ENCODE results near the gene CABP2.
"Not testable (repeated sequence)": the region's sequence is repeated elsewhere in the genome, so short reads cannot be mapped to it uniquely, and the experiment has no call there.

Gene CABP2

DNA sequence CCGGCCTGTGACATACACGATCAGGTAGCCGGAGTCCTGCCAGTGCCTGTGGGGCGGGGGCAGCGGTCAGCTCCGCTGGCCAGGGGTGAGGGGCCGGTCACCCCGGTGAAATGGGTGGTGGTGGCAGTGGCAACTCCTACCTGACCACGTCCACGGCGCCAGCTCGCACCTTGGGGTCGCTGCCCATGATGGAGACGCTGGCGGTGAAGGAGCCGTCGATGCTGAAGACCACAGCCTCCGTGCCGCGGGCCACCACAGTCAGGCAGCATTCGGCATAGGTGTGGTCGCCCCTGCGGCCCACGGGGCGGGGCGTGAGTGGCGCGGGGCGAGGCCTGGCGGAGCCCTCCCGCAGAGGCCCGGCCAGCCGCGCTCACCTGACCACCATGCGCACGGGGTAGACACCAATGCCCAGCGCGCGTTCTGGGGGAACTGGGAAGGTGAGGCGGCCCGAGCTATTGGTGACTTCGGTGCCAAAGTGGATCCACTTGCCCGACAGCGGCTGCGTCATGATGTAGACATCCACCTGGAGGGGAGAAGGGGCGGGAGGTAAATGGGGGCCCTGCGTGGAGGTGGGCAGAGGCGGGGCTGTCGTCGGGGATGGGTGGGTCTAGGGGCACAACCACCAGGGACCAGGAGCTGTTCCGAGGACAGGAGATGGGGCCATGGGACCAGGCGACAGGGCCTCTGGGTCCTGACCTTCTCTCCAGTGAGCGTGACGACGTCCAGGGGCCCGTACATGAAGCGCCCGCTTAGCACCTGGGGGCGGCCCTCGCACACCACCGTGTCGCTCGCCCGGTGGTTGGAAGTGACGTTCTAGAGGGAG, 29.5 kb downstream of the CABP2 start:
- DNase-seq, result no peak

DNA sequence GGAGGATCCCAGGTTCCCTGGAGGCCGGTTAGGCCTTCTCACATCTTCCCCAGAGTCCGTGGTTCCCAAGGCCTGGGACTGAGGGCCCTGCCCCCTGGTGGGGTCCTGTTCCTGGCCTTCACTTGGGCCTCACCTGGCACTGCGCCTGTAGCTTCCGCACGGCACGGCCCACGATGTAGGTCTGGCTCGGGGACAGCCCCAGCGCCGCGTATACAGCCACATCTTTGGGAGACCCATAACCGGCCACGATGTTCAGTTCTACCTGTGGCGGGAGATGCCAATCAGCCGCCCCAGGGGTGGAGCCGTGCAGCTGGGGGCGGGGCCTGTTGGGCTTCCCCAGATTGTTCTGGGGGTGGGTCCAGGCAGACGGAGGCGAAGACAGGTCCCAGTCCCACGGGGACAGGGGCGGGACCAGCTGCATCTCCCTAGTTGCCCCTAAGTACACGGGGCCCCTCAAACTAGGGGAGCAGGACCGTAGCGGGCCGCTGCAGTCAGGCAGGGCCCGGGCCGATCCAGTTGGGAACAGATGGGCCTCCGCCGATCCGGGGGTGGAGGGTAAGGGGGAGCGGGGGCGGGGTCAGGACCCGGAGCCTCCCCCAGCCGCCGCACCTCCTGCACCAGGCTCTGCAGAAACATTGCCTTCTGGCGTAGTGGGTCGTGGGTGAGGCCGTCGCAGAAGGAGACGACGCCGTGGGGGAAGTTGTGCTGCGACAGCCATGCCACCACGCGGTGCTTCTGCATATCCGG, 30.3 kb downstream of the CABP2 start:
- no peak for DNase-seq

DNA sequence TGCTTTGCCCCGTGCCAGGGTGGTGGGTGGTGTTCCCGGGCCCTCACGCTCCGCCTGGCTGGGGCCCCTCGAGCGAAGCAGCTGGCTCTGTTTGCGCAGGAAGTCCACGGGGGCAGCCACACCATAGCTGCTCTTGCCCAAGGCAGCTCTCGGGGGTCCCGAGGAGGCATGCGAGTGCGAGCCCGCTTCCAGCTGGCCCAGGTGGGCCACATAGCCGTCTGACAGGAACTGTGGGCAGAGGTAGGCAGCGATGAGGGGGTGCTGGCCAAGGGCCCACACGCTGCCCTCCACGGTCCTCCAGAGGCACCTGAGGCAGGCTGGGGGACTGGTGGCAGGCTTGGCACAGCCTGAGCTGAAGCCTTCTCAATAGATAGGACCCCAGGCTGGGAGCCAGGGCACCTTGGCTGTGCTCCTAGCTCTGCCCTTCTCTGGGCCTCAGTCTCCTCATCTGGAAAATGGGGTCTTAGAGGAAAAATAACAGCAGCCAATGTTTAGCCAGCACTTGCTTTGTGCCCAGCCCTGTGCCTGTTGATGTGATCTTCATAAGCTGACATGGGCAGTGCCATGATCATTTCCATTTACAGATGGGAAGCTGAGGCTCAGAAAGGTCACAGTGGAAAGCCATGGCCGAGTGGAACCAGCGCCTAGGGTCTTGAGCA, 31.0 kb downstream of the CABP2 start:
- no peak for DNase-seq

DNA sequence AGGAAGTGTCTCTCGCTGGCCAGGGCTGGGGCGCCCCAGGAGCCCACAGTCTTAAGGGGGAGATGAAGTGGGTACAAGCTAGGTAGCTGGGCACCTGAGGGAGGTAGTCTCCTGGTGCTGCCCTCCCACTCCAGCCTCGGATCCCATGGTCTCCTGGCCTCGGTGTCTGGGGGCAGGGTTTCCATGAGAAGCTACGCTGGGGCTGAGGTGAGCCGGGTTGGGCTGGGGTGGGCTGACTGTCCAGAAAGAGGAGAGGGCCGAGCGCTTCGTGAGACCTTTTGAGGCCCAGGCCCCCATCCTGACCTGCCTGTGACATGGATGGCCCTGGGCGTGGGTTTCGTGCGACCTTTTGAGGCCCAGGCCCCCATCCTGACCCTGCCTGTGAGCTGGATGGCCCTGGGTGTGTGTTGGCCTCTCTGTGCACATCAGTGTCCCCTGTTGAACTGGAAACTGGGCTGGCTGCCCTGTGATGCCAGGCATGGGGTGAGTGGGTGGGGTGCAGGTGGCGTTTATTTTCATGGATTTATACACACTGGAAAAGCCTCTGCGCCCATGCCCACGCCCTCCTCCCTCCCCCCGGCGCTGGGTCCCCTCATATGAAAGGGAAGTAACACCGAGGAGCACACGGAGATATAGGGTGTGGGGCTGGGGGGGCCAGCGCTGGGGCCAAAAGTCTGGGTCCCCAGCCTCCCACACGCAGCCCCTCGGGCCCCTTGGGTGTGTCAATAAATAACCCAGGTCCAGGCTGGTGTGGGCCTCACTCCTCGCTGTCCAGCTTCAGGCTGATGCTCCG, 31.8 kb downstream of the CABP2 start:
- no peak for DNase-seq

DNA sequence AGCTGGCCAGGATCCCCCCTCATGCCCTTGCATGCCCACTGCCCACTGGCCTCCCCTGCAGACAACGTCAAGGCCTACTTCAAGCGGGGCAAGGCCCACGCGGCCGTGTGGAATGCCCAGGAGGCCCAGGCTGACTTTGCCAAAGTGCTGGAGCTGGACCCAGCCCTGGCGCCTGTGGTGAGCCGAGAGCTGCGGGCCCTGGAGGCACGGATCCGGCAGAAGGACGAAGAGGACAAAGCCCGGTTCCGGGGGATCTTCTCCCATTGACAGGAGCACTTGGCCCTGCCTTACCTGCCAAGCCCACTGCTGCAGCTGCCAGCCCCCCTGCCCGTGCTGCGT, 32.5 kb downstream of the CABP2 start:
- no peak for DNase-seq

DNA sequence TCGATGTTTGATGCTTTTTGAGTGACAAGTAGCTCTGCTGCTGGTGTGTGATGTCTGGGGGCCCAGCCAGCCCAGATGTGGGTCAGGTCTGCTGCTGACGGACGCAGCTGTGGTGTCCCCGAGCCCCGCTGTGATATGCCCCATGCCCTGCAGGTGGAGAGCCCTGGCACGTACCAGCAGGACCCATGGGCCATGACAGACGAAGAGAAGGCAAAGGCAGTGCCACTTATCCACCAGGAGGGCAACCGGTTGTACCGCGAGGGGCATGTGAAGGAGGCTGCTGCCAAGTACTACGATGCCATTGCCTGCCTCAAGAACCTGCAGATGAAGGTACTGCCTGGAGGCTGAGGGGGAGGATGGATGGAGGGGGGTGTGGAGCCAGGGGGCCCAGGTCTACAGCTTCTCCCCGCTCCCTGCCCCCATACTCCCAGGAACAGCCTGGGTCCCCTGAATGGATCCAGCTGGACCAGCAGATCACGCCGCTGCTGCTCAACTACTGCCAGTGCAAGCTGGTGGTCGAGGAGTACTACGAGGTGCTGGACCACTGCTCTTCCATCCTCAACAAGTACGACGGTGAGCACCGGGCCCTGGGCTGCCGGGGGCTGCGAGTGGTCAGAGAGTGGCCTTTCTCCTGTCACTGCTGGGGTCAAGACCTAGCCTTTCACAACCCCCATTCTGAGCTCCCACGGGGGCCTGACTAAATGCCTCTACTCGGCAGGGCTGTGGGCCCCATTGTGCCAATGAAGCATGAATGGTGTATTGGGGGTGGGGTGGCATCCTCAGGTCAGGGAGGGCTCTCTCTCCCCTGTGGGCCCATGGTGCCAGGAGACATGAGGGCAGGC, 33.1 kb downstream of the CABP2 start:
- no peak for DNase-seq

DNA sequence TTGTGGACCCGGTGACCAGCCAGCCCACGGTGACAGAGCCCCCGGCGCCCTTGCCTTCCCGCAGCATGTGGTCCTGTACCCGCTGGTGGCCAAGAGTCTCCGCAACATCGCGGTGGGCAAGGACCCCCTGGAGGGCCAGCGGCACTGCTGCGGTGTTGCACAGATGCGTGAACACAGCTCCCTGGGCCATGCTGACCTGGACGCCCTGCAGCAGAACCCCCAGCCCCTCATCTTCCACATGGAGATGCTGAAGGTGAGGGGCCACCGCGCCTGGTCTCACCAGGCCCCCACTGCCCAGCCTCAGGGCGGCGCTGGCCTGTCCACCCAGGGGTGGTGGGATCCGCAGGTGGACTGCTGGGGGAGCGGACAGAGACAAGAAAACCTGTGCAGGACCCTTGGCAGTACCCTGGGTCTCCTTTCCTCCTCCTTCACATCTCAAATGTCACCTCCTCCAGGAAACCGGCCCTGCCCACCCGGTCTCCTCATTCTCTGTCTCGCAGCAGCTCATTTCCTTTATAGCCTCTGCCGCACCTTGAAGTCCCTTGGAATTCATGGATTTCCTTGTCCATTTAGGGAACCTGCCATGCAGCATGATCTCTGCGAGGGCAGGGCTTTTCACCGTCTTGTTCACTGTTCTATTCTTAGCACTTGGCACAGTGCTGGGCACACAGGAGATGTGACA, 33.9 kb downstream of the CABP2 start:
- no peak for DNase-seq

DNA sequence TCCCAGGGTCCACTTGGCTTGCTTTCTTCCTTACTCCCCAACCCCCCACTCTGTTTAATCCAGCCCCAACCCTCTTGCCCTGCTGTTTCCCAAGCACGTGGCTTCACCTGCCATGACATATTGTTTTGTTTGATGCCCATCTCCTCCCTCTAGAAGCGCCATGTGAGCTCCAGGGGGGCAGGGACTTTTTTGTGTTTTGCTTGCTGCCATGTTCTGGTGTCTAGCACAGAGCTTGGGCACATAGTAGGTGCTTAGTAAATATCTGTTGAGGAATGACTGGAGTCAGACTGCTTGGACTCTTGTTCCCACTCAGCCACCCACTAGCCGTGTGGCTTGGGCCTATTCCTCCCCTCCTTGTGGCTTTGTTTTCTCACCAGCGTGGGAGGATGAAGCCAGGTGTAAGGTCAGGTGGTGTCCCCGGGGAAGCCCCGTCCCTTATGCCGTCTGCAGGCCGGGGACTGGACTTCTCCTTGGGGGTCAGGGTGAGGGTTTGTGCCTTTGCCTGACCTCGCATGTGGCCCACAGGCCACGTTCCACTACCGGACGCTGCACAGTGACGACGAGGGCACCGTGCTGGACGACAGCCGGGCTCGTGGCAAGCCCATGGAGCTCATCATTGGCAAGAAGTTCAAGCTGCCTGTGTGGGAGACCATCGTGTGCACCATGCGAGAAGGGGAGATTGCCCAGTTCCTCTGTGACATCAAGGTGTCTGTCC, 36.6 kb downstream of the CABP2 start:
- DNase-seq, result no peak

DNA sequence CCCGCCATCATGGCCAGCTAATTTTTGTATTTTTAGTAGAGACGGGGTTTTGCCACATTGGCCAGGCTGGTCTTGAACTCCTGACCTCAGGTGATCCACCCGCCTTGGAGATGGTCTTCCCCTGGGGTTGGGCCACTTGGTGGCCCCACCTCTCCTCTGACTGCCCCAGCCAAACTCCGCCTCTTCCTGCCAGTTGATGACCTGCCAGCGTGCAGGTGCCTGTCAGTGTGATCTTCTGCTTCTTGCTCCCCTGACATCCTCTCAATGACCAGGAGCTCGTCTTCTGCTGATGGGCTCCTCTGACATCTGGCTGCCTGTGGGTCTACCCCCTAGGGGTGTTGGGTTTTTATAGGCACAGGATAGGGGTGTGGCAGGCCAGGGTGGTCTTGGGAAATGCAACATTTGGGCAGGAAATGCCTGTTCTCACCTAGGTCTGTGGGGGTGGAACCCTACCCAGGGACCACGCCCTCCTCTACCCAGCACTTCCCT, 37.3 kb downstream of the CABP2 start:
- DNase-seq, result not testable (repeated sequence)

DNA sequence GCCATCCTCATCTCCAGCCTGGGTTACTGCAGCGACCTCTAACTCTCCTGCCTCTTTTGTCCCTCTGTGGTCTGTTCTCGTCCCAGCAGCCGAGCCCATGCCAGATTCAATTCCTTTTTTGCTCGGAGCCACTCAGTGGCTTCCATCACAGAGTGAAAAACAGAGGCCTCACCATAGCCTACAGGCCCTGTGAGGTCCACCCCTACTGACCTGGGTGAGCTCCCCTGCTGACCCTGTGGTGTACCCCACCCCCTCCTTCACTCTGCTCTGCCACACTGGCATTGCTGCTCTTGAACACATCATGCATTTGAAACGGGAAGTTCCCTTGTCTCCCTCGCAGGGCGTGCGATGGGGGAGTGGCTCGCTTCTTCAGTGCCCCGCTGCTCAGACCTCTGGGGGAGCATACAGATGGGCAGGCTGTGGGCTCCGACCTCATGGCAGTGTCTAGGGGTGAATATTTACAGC, 38.4 kb downstream of the CABP2 start:
- no peak for DNase-seq

DNA sequence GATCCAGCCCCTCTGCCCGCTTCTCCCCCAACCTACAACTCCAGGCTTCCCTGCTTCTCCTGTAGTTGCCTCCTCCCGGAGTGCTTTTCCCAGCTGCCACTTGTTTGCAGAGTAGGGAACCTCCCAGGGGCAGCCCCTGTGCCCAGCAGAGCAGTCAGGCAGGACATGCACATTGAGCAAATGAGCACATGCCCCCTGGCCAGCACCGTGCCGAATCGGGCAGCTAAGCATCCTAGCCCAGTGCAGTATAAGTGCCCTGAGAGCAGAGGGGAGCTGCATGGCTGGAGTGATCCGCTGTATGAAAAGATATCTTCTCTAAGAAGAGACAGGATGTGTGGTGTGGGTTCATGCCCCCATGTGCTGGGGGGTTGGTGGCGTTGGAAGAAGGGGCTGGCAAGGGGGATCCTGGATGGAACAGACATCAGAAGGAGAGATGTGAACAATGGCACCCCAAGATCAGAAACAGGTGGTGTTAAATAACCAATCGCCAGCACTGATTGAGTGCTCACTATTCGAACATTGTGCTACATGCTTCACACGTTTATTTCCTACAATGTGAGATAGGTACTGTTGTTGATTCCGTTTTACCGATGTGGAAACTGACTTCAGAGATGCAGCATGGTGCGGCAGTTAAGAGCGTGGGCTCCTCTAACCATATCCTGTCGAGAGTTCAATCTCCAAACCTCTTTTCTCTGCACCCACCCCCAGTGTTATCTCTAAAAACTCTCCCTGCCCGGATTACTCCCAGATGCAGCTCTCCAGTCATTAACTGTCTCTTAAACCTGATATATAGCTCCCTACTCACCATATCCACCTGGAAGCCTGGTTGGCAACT, 39.2 kb downstream of the CABP2 start:
- DNase-seq, result no peak

DNA sequence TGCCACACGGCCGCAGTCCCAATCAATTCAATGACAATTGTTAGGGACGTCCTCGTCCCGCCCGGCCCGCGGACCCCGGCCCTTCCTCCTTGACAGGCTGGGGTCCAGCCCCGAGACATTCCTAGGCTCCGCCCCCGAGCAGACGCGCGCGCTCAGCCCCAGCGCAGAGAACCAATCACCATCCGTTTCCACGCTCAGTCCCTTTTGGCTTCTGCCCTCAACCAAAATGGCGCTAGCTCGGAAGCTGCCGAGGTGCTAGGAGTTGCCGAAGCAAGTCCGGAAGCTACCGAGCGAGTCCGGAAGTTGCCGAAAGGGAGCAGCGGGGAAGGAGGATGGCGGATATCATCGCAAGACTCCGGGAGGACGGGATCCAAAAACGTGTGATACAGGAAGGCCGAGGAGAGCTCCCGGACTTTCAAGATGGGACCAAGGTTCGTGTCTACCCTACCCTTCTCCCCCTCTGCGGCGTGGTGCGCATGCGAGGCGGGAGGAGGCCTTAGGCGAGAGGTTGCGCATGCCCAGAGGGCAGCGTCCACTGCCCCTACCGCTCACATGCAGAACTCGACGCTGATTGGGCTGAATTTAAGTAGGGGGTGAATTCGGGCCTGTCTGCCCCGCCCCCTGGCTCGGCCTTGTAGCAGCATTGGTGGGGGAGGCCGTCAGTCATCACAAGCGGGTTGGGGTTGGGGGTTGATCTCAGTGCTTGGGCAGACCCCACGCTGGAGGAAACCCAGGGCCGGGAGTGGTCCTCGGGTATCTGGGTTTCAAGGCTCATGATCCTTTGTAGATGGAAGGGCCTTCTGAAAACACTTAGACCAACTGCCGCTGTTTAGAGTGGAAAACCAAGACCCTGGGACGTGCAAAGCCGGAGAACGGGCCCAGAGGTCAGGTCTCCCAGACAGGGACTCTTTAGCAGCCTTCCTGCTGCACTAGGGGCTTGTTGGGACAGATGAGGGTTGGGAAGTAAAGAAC, 40.1 kb downstream of the CABP2 start, which contains the start of gene AIP:
Gene AIP (plus strand): TSS at position 200 of the 972 bp plus-strand sequence. CDS start 133 bp downstream, at position 333.
- peak; percentile 96 to 98 for DNase-seq

DNA sequence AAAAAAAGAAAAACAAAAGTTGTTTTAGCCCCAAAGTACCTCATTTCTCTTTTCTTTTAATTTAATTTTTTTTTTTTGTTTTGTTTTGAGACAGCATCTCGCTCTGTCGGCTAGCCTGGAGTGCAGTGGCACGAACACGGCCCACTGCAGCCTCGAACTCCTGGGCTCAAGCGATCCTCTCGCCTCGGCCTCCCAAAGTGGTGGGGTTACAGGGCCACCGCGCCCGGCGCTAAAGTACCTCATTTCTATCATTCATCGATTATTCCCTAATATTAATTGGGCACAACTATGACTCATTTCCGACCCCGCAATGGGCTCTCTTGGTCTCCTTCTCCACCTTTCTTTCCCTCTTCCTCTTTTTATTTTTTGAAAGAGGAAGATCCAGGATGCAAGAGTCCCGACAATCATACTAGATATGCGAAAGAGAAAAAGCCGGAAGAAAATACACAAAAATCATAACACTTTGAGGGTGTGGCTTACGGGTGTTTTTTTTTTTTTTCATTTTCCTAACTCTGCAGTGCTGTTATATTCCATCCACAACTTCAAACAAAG, 40.9 kb downstream of the CABP2 start:
- no peak for DNase-seq

DNA sequence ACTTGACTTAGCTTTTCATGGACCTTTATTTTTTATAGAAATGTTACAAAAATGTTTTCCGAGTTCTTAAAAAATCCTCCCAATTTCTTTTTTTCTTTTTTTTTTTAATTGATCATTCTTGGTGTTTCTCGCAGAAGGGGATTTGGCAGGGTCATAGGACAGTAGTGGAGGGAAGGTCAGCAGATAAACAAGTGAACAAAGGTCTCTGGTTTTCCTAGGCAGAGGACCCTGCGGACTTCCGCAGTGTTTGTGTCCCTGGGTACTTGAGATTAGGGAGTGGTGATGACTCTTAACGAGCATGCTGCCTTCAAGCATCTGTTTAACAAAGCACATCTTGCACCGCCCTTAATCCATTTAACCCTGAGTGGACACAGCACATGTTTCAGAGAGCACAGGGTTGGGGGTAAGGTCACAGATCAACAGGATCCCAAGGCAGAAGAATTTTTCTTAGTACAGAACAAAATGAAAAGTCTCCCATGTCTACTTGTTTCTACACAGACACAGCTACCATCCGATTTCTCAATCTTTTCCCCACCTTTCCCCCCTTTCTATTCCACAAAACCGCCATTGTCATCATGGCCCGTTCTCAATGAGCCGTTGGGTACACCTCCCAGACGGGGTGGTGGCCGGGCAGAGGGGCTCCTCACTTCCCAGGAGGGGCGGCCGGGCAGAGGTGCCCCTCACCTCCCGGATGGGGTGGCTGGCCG, 45.7 kb downstream of the CABP2 start:
- DNase-seq, result not testable (repeated sequence)

DNA sequence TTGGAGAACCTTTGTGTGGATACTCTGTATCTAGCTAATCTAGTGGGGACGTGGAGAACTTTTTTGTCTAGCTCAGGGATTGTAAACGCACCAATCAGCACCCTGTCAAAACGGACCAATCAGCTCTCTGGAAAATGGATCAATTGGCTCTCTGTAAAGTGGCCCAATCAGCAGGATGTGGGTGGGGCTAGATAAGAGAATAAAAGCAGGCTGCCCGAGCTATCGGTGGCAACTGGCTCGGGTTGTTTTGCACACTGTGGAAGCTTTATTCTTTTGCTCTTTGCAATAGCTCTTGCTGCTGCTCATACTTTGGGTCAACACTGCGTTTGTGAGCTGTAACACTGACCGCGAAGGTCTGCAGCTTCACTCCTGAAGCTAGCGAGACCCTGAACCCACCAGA, 46.6 kb downstream of the CABP2 start:
- not testable (repeated sequence) for DNase-seq

DNA sequence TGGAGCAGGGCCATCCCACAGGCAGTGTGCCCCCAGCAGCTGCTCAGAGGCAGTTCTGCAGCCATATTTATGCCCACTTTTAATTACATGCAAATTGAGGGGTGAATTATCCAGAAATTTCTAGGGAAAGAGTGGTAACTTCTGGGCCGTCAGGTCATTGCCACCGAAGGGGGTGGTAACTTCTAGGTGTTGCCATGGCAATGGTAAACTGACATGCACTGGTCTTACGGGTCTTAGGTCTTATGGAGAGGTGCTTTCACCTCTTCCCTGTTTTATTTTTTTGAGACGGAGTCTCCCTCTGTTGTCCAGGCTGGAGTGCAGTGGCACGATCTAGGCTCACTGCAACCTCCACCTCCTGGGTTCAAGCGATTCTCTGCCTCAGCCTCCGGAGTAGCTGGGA, 50.4 kb downstream of the CABP2 start:
- DNase-seq, result no peak

DNA sequence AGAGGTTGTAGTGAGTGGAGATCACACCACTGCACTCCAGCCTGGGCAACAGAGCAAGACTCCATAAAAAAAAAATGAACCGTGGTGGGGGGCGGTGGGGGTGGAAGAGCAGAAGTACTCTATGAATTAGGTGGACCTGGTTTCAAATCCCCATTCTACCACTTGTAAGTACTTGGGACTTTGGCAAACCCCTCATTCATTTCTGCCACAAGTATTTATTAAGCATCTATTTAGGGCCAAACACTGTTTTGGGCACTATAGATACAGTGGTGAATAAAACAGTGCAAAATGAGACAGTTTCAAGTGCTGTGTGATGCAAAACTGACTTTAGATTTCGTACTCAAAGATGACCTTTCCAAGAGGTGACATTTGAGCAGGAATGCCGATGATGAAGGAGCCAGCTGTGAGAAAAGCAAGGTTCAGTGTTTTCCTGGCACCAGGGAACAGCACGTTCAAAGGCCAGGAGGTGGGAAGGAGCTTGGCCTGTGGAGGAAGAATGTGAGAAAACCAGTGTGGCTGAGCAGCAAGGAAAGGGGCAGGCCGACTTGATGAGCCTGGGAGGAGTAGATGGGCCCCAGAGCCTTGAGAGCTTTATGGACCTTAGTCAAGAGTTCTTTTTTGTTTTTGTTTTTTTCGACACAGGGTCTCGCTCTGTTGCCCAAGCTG, 52.8 kb downstream of the CABP2 start:
- DNase-seq, result no peak

Data from NCI-H1930 (cell line).